ENCODE data around the gene CISD1. TPM values are rescaled to one million over a fixed set of nuclear protein-coding genes. Genes with fewer than 3 reads are reported as not detected.
"Not testable (repeated sequence)": the region's sequence is repeated elsewhere in the genome, so short reads cannot be mapped to it uniquely, and the experiment has no call there.

Gene CISD1
- total and polyA plus RNA-seq, 2 of the 4 experiments (the other 2 are of a cell fraction): 28.2 to 34.6 TPM

DNA sequence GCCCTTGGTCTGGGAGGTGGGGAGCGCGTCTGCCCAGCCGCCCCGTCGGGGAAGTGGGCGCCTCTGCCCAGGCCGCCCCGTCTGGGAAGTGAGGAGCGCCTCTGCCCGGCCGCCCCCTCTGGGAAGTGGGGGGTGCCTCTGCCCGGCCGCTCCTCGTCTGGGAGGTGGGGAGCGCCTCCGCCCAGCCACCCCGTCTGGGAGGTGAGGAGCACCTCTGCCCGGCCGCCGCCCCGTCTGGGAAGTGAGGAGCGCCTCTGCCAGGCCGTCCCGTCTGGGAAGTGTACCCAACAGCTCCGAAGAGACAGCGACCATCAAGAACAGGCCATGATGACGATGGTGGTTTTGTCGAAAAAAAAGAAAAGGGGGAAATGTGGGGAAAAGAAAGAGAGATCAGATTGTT lies 24.7 kb upstream of the CISD1 start:
- CTCF ChIA-PET: not testable (repeated sequence)

DNA sequence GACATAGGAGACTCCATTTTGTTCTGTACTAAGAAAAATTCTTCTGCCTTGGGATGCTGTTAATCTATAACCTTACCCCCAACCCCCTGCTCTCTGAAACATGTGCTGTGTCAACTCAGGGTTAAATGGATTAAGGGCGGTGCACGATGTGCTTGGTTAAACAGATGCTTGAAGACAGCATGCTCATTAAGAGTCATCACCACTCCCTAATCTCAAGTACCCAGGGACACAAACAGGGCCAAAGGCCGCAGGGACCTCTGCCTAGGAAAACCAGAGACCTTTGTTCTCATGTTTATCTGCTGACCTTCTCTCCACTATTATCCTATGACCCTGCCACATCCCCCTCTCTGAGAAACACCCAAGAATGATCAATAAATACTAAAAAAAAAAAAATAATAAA lies 24.3 kb upstream of the CISD1 start:
- POLR2A ChIA-PET (ENCODE audit: unreplicated experiment); H3K27ac ChIP-seq (ENCODE audit: insufficient read depth, low read length); H3K23ac ChIP-seq (ENCODE audit: low read depth, low read length); H3K4ac ChIP-seq (ENCODE audit: low read depth, low read length); H3K9me3 ChIP-seq (ENCODE audit: control insufficient read depth, insufficient read depth, low read length); H4K20me1 ChIP-seq (ENCODE audit: insufficient read depth, low read length); H3K4me1 ChIP-seq (ENCODE audit: control insufficient read depth, insufficient read depth, low read length); H3K14ac ChIP-seq (replicated peaks; ENCODE audit: low read depth, low read length); dilution Hi-C loops (cut with HindIII; ENCODE audit: low sequenced_read_pairs, unreplicated experiment); DNase-seq; H2AK5ac ChIP-seq (ENCODE audit: low read depth, low read length); H2AFZ ChIP-seq (replicated peaks; ENCODE audit: low read length, poor library complexity); H3K9ac ChIP-seq (ENCODE audit: low read depth, low read length); H2BK20ac ChIP-seq (ENCODE audit: low read depth, low read length); H3K56ac ChIP-seq (ENCODE audit: extremely low read depth, insufficient read depth, low read length); intact Hi-C loops (cut with micrococcal nuclease); H3K9me1 ChIP-seq (ENCODE audit: insufficient read depth, low read length); H2AK9ac ChIP-seq (replicated peaks; ENCODE audit: low read depth, low read length, poor library complexity); H2BK120ac ChIP-seq (ENCODE audit: low read depth, low read length); H3K4me3 ChIP-seq (ENCODE audit: insufficient read depth, low read depth, low read length); H2BK15ac ChIP-seq (ENCODE audit: low read depth, low read length); H2BK5ac ChIP-seq (ENCODE audit: low read depth, low read length, poor library complexity, severe bottlenecking); ATAC-seq (ENCODE audit: low read depth); H4K91ac ChIP-seq (ENCODE audit: insufficient read depth, low read depth, low read length); H3K79me1 ChIP-seq (ENCODE audit: low read depth in 1 of 2, low read length in 2 of 2); BruUV-seq (replicated peaks); CTCF ChIA-PET; H4K8ac ChIP-seq (ENCODE audit: low read depth in 2 of 2, low read length in 2 of 2); H3K4me2 ChIP-seq (ENCODE audit: low read depth, low read length); H3K18ac ChIP-seq (ENCODE audit: low read depth, low read length); H4K5ac ChIP-seq (ENCODE audit: low read depth, low read length); H3K27me3 ChIP-seq (ENCODE audit: control insufficient read depth, insufficient read depth, low read length); in situ Hi-C loops (cut with MboI; ENCODE audit: low sequenced_read_pairs); H3K36me3 ChIP-seq (ENCODE audit: control insufficient read depth, insufficient read depth, low read length): not testable (repeated sequence)
- no CpG with 5 or more reads among the region's 3 CpGs for WGBS, 2 experiments (ENCODE audit: extremely low coverage in 2 of 2, insufficient read length in 1 of 2)

More for the DNA sequence above, 24.7 kb upstream of the CISD1 start:
- H4K20me1 ChIP-seq (ENCODE audit: insufficient read depth, low read length); H2AK9ac ChIP-seq (replicated peaks; ENCODE audit: low read depth, low read length, poor library complexity); H3K4me3 ChIP-seq (ENCODE audit: insufficient read depth, low read depth, low read length); dilution Hi-C loops (cut with HindIII; ENCODE audit: low sequenced_read_pairs, unreplicated experiment); intact Hi-C loops (cut with micrococcal nuclease); H2AK5ac ChIP-seq (ENCODE audit: low read depth, low read length); BruUV-seq (replicated peaks); H4K8ac ChIP-seq (ENCODE audit: low read depth in 2 of 2, low read length in 2 of 2); POLR2A ChIA-PET (ENCODE audit: unreplicated experiment); H2AFZ ChIP-seq (replicated peaks; ENCODE audit: low read length, poor library complexity); H3K9me3 ChIP-seq (ENCODE audit: control insufficient read depth, insufficient read depth, low read length); H3K4ac ChIP-seq (ENCODE audit: low read depth, low read length); H3K56ac ChIP-seq (ENCODE audit: extremely low read depth, insufficient read depth, low read length); H3K4me2 ChIP-seq (ENCODE audit: low read depth, low read length); H3K18ac ChIP-seq (ENCODE audit: low read depth, low read length); H2BK20ac ChIP-seq (ENCODE audit: low read depth, low read length); H3K9ac ChIP-seq (ENCODE audit: low read depth, low read length); H2BK5ac ChIP-seq (ENCODE audit: low read depth, low read length, poor library complexity, severe bottlenecking); H3K9me1 ChIP-seq (ENCODE audit: insufficient read depth, low read length); in situ Hi-C loops (cut with MboI; ENCODE audit: low sequenced_read_pairs); H2BK15ac ChIP-seq (ENCODE audit: low read depth, low read length); H3K27ac ChIP-seq (ENCODE audit: insufficient read depth, low read length); H3K36me3 ChIP-seq (ENCODE audit: control insufficient read depth, insufficient read depth, low read length); H4K91ac ChIP-seq (ENCODE audit: insufficient read depth, low read depth, low read length); H3K14ac ChIP-seq (replicated peaks; ENCODE audit: low read depth, low read length); ATAC-seq (ENCODE audit: low read depth); DNase-seq; H2BK120ac ChIP-seq (ENCODE audit: low read depth, low read length); H3K23ac ChIP-seq (ENCODE audit: low read depth, low read length); H3K27me3 ChIP-seq (ENCODE audit: control insufficient read depth, insufficient read depth, low read length); H4K5ac ChIP-seq (ENCODE audit: low read depth, low read length): not testable (repeated sequence)
- peaks cover 11 to 14% of the 10 kb centered on the region in 2 experiments for H3K79me1 ChIP-seq (ENCODE audit: low read depth in 1 of 2, low read length in 2 of 2)
- H3K4me1 ChIP-seq (ENCODE audit: control insufficient read depth, insufficient read depth, low read length): peaks cover 11% of the 10 kb centered on the region
- WGBS, 2 experiments (ENCODE audit: extremely low coverage in 2 of 2, insufficient read length in 1 of 2): no CpG with 5 or more reads among the region's 28 CpGs
